Osteoblast (primary cell): ENCODE data around the gene PKDCC. TPM values are rescaled to one million over a fixed set of nuclear protein-coding genes. Genes with fewer than 3 reads are reported as not detected.
A peak's percentile ranks its signal among the peaks of the same experiment; 100 is the strongest.

Source experiments
- DNase-seq: peaks from one replicate; pipeline ENCODE4 v3.0.0; 2011; ENCODE audit warnings: low spot score, mixed read lengths; ENCODE audit not compliant: insufficient read length; ENCODE audit errors: missing footprints
- H2AFZ ChIP-seq: 2 replicates; pipeline ENCODE4 v1.6.0; 2011; ENCODE audit warnings: mild to moderate bottlenecking, low read length
- H3K27ac ChIP-seq: 2 replicates; pipeline ENCODE4 v1.5.1; 2011; ENCODE audit warnings: mild to moderate bottlenecking, low read depth, low read length, moderate library complexity
- H3K27me3 ChIP-seq: 2 replicates; pipeline ENCODE4 v1.6.0; 2012; ENCODE audit warnings: mild to moderate bottlenecking, control low read depth, inconsistent platforms, low read length, moderate library complexity; ENCODE audit not compliant: insufficient read depth
- H3K36me3 ChIP-seq: 2 replicates; pipeline ENCODE4 v1.5.1; 2011; ENCODE audit warnings: mild to moderate bottlenecking, low read length, control low read depth, moderate library complexity; ENCODE audit not compliant: insufficient read depth
- H3K4me1 ChIP-seq: 2 replicates; pipeline ENCODE4 v1.5.1; 2011; ENCODE audit warnings: mild to moderate bottlenecking, low read length, control low read depth, moderate library complexity; ENCODE audit not compliant: insufficient read depth
- H3K4me2 ChIP-seq: 2 replicates; pipeline ENCODE4 v1.6.0; 2011; ENCODE audit warnings: mild to moderate bottlenecking, low read length; ENCODE audit not compliant: insufficient read depth
- H3K4me3 ChIP-seq: fragments of 200-600 bp; sonication (generic); 3 replicates; pipeline ENCODE4 v1.5.1; 2012; ENCODE audit warnings: mild to moderate bottlenecking, low read length, inconsistent platforms; ENCODE audit not compliant: insufficient read depth
- H3K79me2 ChIP-seq: 2 replicates; pipeline ENCODE4 v1.6.0; 2012; ENCODE audit warnings: mild to moderate bottlenecking, low read length, control low read depth, inconsistent platforms; ENCODE audit not compliant: insufficient read depth
- H3K9me3 ChIP-seq: 2 replicates; pipeline ENCODE4 v1.5.1; 2011; ENCODE audit warnings: low read depth, low read length, control low read depth
- H4K20me1 ChIP-seq: 2 replicates; pipeline ENCODE4 v1.6.0; 2012; ENCODE audit warnings: mild to moderate bottlenecking, low read length, control low read depth; ENCODE audit not compliant: insufficient read depth
- total RNA-seq: library from RNA; depleted of rRNA; stranded (reverse); fragments of >200 nt; gene quantifications from 2 replicates; pipeline ENCODE4 v1.2.3, GENCODE V29; 2012
- TF ChIP-seq, protein P1 (sequence below): IDR thresholded peaks from 2 replicates; pipeline ENCODE4 v1.5.1; 2011; ENCODE audit warnings: mild to moderate bottlenecking, low read depth, low read length, moderate library complexity; ENCODE audit errors: extremely low read depth

Gene PKDCC
- total RNA-seq, 1 donor = 4.0 TPM

DNA sequence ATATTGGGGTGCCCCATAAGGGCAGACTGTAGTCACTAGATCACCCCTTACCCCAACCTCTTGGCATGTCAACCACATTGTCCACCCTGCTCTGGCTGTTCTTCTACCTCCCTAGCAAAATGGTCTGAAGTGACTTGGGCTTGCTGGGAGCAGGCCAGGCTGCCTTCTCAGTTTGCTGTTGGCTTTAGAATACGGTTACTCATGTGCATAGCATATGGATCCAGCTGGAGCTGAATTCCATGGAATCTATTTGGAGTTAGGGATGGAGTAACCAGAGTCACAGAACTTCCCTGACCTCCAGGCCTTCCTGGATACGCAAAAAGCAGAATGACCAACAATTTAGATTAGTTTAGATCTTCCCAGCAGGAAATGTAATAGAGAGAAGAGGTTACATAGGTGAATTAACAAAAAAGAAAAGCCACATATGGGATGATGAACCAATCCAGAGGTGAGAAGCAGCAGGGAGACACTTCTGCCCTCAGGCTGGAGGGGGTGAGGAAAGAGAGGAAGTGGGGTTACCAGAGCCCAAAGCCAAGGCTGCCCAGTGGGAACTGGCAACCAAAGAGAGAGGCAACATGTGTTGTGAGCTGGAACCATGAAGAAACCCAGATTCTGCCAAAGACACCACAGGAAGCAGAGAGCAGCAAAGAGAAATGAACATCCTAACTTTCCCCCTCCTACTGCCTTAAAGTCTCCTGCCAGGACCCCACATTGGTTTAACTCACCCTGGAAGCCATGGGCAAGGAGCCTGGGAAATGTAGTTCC, 26.1 kb downstream of the PKDCC start:
- no peak overlapping the region for H2AFZ ChIP-seq

DNA sequence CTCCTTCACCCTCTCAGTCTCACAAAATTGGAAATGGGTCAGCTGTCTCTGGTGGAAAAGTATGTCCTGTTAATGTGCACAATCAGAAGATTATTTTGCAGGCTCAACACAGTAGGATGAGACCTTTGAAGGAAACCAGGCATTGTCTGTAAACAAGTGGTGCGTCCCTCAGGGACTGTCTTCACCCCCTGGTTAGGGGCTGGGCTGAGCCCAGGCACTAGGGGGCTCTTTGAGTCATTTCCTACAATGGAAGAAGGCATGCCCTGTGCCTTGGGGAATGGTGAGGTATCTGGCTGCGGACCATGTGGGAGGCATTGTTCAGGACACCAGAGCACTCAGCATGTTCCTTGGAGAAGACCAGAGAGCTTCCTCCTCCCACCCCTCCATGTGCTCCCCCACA, 26.8 kb downstream of the PKDCC start:
- Histone ChIP-seq H3K4me3 (no peak overlapping the region), H3K36me3 (no peaks in the 10 kb centered on the region), H2AFZ (no peak overlapping the region), H4K20me1 (no peaks in the 10 kb centered on the region), H3K27me3 (peaks cover 31% of the 10 kb centered on the region), H3K4me2 (no peak overlapping the region), H3K4me1 (no peaks in the 10 kb centered on the region), H3K79me2 (no peaks in the 10 kb centered on the region), H3K9me3 (peaks cover 1% of the 10 kb centered on the region), H3K27ac (no peak overlapping the region)
- DNase-seq = no peak
- TF ChIP-seq, protein P1, sequence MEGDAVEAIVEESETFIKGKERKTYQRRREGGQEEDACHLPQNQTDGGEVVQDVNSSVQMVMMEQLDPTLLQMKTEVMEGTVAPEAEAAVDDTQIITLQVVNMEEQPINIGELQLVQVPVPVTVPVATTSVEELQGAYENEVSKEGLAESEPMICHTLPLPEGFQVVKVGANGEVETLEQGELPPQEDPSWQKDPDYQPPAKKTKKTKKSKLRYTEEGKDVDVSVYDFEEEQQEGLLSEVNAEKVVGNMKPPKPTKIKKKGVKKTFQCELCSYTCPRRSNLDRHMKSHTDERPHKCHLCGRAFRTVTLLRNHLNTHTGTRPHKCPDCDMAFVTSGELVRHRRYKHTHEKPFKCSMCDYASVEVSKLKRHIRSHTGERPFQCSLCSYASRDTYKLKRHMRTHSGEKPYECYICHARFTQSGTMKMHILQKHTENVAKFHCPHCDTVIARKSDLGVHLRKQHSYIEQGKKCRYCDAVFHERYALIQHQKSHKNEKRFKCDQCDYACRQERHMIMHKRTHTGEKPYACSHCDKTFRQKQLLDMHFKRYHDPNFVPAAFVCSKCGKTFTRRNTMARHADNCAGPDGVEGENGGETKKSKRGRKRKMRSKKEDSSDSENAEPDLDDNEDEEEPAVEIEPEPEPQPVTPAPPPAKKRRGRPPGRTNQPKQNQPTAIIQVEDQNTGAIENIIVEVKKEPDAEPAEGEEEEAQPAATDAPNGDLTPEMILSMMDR = no peak

More for the DNA sequence above, 26.1 kb downstream of the PKDCC start:
- peak; percentile 74 for DNase-seq
- H4K20me1 ChIP-seq = no peaks in the 10 kb centered on the region
- peaks cover 34% of the 10 kb centered on the region for H3K27me3 ChIP-seq
- TF ChIP-seq, protein P1 = no peak
- H3K36me3 ChIP-seq = no peaks in the 10 kb centered on the region
- H3K79me2 ChIP-seq = no peaks in the 10 kb centered on the region
- H3K27ac ChIP-seq = no peak overlapping the region
- peaks cover 1% of the 10 kb centered on the region for H3K9me3 ChIP-seq
- H3K4me2 ChIP-seq = no peak overlapping the region
- H3K4me3 ChIP-seq = no peak overlapping the region
- H3K4me1 ChIP-seq = no peaks in the 10 kb centered on the region

DNA sequence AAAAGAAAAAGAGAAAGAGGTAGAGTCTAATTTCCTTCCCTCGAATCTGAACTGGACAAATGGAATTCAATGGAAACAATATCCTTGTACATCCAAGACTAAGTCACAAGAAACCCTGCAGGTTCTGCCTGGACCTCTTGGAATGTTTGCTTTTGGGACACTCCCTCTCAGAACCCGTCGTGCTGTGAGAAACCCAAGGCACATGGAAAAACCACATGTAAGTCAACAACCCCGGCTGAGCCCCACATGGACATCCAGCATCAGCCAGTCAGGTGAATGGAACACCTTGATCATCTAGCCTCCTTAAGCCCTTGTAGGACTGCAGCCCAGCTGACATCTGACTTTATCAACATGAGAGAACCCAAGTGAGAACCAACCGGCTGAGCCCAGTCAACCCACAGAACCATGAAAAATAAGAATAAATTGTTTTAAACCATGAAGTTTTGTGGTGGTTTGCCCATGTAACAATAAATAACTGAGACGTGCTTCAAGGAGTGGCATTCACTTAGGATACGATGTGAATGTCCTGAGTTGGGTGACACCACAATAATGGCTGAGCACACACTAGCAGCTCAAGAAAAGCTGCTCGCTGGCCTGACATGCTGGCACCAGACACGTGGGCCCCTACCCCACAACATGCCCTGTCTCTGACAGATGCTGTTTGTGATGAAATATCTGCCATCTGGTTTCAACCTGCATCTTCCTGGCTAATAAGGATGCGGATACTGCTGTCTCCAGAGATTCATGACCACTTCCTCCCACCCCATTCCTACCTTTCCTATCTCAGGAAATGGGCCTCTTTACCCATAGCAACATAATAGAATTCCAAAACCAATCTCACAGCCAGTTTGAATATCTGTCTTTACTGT, 28.8 kb downstream of the PKDCC start:
- Histone ChIP-seq H3K9me3 (peaks cover 1% of the 10 kb centered on the region), H3K36me3 (no peaks in the 10 kb centered on the region), H3K4me2 (no peak overlapping the region), H3K27ac (no peak overlapping the region), H2AFZ (no peak overlapping the region), H3K4me3 (no peak overlapping the region), H3K27me3 (peaks cover 29% of the 10 kb centered on the region), H4K20me1 (no peaks in the 10 kb centered on the region), H3K79me2 (no peaks in the 10 kb centered on the region), H3K4me1 (peaks cover 2% of the 10 kb centered on the region)
- TF ChIP-seq, protein P1 = no peak
- DNase-seq = no peak

DNA sequence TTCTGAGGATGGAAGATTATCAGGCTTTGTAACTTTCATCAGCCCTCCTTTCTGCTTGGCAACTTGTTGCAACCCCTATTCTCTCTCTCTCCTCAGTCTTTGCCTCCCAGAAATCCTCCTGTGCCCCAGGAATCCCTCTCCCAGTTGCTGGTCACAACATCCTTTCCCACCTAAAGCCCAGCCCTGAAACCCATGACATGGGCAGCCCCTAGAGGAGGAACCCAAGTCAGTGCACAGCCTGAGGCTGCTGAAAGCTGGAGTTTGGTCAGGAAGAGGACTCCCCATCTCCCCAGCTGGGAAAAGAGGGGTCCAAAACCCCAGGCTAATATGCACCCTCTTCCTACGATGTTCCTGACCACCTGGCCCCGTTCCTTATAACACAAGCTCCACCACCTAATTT, 29.5 kb downstream of the PKDCC start:
- H3K36me3 ChIP-seq = no peaks in the 10 kb centered on the region
- H3K27ac ChIP-seq = no peak overlapping the region
- TF ChIP-seq, protein P1 = peak; percentile 29
- no peak overlapping the region for H3K4me3 ChIP-seq
- no peaks in the 10 kb centered on the region for H3K79me2 ChIP-seq
- H3K4me2 ChIP-seq = no peak overlapping the region
- H3K4me1 ChIP-seq = peaks cover 2% of the 10 kb centered on the region
- H3K9me3 ChIP-seq = peaks cover 1% of the 10 kb centered on the region
- no peak for DNase-seq
- H3K27me3 ChIP-seq = peaks cover 29% of the 10 kb centered on the region
- H2AFZ ChIP-seq = no peak overlapping the region
- H4K20me1 ChIP-seq = no peaks in the 10 kb centered on the region
